NAMALWA (cell line): Measurements from ENCODE around the gene PLXNA4.

ENCODE experiments used
- DNase-seq: peaks from one replicate; pipeline ENCODE4 v3.0.0-alpha.2; 2015; ENCODE audit warnings: low spot score

PLXNA4 gene

DNA sequence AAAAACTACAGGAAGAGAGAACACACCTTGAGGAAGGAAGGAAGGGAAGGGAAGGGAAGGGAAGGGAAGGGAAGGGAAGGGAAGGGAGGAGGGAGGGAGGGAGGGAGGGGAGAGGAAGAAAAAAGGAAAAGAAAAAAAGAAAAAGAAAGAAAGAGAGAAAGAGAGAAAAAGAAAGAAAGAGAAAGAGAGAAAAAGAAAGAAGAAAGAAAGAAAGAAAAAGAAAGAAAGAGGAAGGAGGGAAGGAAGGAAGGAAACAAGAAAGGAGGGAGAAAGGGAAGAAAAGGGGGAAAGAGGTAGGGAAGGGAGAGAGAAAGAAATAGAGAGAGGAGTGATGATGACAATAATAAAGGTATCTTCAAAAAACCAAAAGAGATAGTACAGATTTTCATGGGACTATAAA is 12.3 kb upstream of the PLXNA4 start:
- no peak for DNase-seq

DNA sequence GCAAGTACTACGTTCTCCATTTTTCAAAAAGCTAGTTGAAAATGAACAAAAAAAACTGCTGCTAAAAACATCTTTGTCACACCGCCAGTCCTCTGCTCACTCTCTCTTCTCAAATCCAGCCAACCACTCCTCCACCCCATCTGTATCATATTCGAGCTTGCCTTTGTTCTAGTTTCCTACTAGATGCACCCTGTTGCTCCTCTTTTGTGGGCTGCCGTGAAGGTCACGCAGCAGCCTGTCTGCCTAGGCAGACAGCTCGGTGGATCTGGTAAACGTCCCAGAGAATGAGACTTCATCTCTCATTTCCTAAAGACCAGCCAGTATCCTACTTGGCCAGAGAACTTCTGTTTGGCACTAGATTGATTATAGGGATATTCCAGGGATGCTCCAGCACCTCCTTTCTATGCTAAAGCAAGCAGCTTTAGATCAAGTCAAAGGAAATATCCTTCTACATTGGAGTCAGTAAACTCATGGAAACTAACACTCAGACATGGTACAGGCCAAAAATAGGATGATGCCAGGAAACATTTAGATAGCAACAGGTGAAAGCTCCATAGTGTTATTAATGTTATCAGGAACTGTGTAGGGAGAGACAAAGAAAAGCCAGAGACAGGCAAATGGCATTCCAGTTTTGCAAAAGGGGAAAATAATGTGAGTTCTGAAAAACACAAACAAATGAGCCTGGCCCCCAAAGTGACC is 8.7 kb upstream of the PLXNA4 start:
- no peak for DNase-seq

DNA sequence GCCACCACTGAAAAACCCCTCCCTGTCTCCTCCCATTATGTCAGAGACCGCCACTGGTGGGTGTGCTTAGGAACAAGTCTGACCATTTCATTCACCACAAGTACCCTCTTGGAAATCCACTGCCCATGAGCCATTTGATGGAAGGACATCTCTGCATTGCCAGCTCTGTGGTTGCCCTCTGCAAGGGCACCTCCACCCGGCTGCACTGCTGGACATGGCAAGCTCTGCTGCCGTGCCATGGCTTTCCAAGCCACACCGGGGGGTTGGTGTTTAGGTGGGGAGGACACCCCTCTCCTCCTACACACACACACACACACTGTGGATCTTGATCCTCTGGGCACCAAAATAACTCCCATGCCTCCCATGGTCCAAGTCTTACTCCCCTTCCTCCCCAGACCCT is 5.2 kb upstream of the PLXNA4 start:
- no peak for DNase-seq

- DNase-seq = peak; percentile 88
Observed at GRCh38 chr7:132580717-132581285, 4.5 kb upstream of the PLXNA4 start.

- peak; percentile 45 for DNase-seq
Observed at GRCh38 chr7:132580277-132580676, 4.0 kb upstream of the PLXNA4 start.

GRCh38 chr7:132579260-132579899 is 3.1 kb upstream of the PLXNA4 start:
- no peak for DNase-seq

DNA sequence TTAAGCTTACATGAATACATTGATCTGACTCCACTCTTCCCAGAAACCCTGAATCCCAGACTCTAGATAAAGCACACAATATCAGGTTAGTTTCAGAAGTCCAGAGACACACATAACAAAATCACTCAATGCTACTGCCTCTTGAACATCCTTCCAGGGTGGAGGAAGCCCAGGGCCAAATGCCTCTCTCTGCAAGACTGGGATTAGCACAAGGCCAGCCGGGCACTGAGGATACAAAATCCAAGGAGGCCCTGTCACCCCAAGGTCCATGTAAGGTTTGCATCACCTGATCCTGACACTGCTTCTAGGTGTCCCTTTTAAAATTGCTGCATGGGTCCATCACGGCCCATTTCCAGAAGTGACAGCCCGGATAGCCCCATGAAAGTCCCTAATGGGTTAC is 2.6 kb upstream of the PLXNA4 start:
- DNase-seq = no peak

DNA sequence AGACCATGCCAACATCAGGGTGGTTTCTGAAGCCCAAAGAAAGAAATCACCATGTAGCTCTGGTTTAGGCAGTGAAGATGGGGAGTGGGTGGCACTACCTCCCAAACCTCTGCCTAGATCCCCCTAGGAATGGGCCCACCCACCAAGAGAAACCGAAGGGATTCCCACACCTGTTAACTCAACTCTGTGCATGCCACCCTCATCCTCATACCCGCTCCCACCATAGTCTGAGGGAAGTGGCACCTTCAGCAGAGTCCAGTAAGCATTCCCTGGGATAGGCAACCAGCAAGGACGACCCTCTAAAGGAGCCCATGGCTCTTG is 1.7 kb upstream of the PLXNA4 start:
- DNase-seq = no peak

GRCh38 chr7:132577206-132578049 is 1.2 kb upstream of the PLXNA4 start:
- no peak for DNase-seq

DNA sequence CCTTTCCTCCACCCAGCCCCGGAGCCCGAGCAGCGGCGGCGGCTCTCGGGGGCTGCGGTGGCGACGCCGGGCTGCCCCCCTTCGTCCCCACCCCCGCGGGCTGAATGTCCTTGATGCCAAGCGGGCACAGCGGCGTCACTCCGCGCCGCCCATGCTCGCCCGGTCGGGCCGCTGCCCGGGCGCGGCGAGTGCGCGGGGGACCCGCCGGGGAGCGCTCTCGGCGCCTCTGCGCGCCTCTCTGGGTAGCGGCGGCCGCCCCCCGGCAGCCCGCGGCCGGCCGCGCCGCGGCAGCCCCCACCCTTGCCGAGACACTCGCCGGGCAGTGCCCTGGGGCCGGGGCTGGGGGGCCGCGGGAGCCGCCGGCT is 433 bp upstream of the PLXNA4 start:
- DNase-seq = no peak

GRCh38 chr7:132575419-132575981 is 770 bp downstream of the PLXNA4 start:
- no peak for DNase-seq

GRCh38 chr7:132574223-132574622 is 2.0 kb downstream of the PLXNA4 start:
- no peak for DNase-seq

GRCh38 chr7:132573251-132573955 is 2.9 kb downstream of the PLXNA4 start:
- no peak for DNase-seq

- no peak for DNase-seq
Observed at GRCh38 chr7:132572526-132572925, 3.7 kb downstream of the PLXNA4 start.

GRCh38 chr7:132571970-132572369 is 4.3 kb downstream of the PLXNA4 start:
- no peak for DNase-seq

DNA sequence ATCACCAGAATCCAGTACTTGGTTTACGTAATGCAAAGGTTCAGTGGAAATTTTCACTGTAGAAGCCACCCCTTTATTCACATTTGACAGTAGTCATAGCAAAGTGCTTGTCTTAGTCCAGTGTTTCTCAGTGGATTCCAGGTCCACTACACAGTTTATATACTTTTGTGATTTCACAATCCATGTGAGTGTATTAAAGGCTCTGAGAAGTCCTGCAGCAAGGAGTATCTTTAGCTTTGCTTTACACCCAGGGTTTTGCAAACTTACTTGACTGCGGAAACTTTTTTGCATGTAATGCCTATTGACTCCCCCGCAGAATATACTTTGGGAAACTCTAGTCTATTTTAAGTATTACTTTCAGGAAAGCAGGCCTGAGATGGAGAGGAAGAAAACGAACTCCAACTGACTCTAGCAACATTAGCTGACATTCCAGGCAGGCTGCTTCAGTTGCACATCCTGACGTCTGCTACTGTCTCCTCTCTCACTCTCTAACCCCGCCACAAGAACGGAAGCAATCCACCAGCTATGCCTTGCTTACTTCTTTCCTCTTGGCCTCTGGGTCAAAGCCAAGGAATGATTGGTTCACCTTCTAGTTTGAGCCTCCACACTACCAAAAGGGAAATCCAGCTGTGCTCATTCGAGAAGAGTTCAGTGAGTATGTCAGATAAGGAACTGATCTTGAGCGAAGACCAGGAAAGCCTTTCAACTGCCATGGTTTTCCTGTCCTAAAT is 6.2 kb downstream of the PLXNA4 start:
- DNase-seq = no peak

DNA sequence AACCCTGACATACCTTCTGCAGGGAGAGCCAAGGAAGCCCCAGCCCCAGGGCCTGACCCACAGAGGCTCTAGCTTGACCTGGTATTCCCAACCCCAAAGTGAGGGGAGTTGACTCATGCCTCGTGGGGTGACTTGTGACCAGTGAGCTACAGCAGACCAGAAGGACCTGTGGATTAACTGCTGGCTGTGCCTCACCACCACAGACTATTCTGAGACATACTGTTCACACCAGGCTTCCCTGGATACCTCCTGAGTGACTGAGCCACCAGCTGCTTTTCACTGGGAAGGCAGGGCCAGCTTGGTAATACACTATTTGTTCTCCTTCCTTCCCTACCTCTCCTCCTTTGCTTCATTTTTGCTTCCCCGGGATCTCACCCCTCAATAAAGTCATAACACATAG is 7.3 kb downstream of the PLXNA4 start:
- DNase-seq = no peak

DNA sequence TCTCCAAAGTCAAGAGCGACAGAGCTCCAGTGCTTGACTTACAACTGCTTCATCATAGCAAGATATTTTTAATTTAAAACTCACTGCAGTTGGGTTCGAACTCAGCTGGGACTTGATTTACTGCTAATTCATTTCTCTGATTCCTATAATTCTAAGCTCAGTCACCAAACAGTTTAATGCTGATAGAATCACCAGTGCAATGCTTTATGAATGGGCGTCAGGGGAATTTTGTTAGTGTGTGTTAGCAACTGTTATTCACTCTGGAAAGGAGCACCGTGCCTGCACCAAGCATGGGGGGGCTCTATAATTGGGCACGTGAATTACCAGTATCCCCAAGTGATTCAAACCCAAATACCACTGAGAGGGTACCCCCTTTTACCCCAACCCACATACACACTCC is 10.4 kb downstream of the PLXNA4 start:
- DNase-seq = no peak

GRCh38 chr7:132565441-132565840 is 10.8 kb downstream of the PLXNA4 start:
- DNase-seq = no peak

- DNase-seq = no peak
Observed at GRCh38 chr7:132564849-132565248, 11.4 kb downstream of the PLXNA4 start.

DNA sequence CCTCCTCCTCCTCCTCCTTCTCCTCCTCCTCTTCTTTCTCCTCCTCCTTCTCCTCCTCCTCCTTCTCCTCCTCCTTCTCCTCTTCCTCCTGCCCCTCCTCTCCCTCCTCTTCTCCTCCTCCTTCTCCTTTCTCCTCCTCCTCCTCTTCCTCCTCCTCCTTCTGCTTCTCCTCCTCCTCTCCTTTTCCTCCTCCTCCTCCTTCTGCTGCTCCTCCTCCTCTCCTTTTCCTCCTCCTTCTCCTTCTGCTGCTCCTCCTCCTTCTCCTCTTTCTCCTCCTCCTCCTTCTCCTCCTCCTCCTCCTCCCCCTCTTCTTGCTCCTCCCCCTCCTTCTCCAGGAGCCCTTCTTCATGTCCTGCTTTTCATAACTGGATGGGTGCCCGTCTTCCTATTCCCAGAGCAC is 12.2 kb downstream of the PLXNA4 start:
- no peak for DNase-seq
